MM.1S (cell line): Measurements from ENCODE around the gene HYCC2.

ENCODE experiments used
- DNase-seq: peaks from one replicate; pipeline ENCODE4 v3.0.0-alpha.2; 2015
- H2AFZ ChIP-seq: fragments of 300-600 bp; sonication (generic); 2 replicates; pipeline ENCODE4 v1.6.0; 2016; ENCODE audit warnings: antibody characterized with exemption, low read length
- H3F3A ChIP-seq: fragments of 300-600 bp; sonication (generic); 2 replicates; pipeline ENCODE4 v1.6.1; 2016; ENCODE audit warnings: mild to moderate bottlenecking, antibody characterized with exemption, low read length, moderate library complexity, mixed read lengths; ENCODE audit not compliant: insufficient read depth
- H3K27ac ChIP-seq: fragments of 300-600 bp; sonication (generic); 2 replicates; pipeline ENCODE4 v1.5.1; 2016; ENCODE audit warnings: mild to moderate bottlenecking, low read length
- H3K27me3 ChIP-seq: fragments of 300-600 bp; sonication (generic); replicated peaks from 2 replicates; pipeline ENCODE4 v1.6.0; 2016; ENCODE audit warnings: low read length; ENCODE audit not compliant: insufficient read depth
- H3K36me3 ChIP-seq: fragments of 300-600 bp; sonication (generic); replicated peaks from 2 replicates; pipeline ENCODE4 v1.6.1; 2016; ENCODE audit warnings: mild to moderate bottlenecking, low read length, mixed read lengths; ENCODE audit not compliant: insufficient read depth
- H3K4me1 ChIP-seq: fragments of 300-600 bp; sonication (generic); 2 replicates; pipeline ENCODE4 v1.6.1; 2016; ENCODE audit warnings: low read length, mixed read lengths
- H3K4me2 ChIP-seq: fragments of 300-600 bp; sonication (generic); 2 replicates; pipeline ENCODE4 v1.6.0; 2016; ENCODE audit warnings: low read depth, low read length
- H3K4me3 ChIP-seq: fragments of 300-600 bp; sonication (generic); 2 replicates; pipeline ENCODE4 v1.5.1; 2016; ENCODE audit warnings: low read length, mixed read lengths
- H3K79me2 ChIP-seq: fragments of 300-600 bp; sonication (generic); 2 replicates; pipeline ENCODE4 v1.6.1; 2016; ENCODE audit warnings: mixed run types, low read length, mixed read lengths
- H3K9ac ChIP-seq: fragments of 300-600 bp; sonication (generic); 2 replicates; pipeline ENCODE4 v1.6.1; 2016; ENCODE audit warnings: low read length, mixed read lengths
- H3K9me2 ChIP-seq: fragments of 300-600 bp; sonication (generic); replicated peaks from 2 replicates; pipeline ENCODE4 v1.6.1; 2016; ENCODE audit warnings: mild to moderate bottlenecking, low read length, mixed read lengths; ENCODE audit not compliant: insufficient read depth
- H3K9me3 ChIP-seq: fragments of 300-600 bp; sonication (generic); replicated peaks from 2 replicates; pipeline ENCODE4 v1.6.1; 2016; ENCODE audit warnings: mild to moderate bottlenecking, low read length, mixed read lengths; ENCODE audit not compliant: insufficient read depth
- H4K20me1 ChIP-seq: fragments of 300-600 bp; sonication (generic); 2 replicates; pipeline ENCODE4 v1.6.1; 2016; ENCODE audit warnings: mild to moderate bottlenecking, low read length, moderate library complexity, mixed read lengths; ENCODE audit not compliant: insufficient read depth
- EZH2 ChIP-seq: fragments of 300-600 bp; sonication (generic); optimal IDR thresholded peaks from 2 replicates; pipeline ENCODE3; 2017; ENCODE audit warnings: low read depth, mild to moderate bottlenecking, antibody characterized with exemption, low read length, mixed read lengths
- EZH2phosphoT487 ChIP-seq: fragments of 300-600 bp; sonication (generic); IDR thresholded peaks from 2 replicates; pipeline ENCODE4 v1.6.1; 2018; ENCODE audit warnings: antibody characterized with exemption, low read length
- TF ChIP-seq, protein P1 (sequence below): fragments of 300-600 bp; sonication (generic); IDR thresholded peaks from 2 replicates; pipeline ENCODE4 v1.5.1; 2016; ENCODE audit warnings: antibody characterized with exemption, low read length, mixed read lengths

The HYCC2 gene

DNA sequence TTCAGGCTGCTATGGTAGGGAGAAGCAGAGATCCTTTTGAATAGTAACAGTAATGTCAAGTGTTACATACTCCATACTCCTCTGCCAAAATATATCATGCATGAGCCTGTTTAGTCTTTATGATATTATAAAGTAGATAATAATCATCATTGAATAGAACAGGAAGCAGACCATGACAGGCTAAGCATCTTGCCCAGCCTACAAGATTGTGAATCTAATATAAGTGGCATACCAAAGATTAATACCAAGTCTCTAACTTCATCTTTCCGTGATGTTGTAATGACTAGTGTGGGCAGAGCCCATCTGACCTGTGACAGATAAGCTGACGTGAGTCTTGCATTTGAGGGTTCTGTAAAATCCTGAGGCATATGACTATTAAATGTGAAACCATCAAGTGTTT, 13.4 kb upstream of the HYCC2 start:
- Histone ChIP-seq H3K9ac (no peak overlapping the region), H3K4me1 (no peaks in the 10 kb centered on the region), H3K4me3 (no peak overlapping the region), H3K9me3 (no peaks in the 10 kb centered on the region), H3K9me2 (no peaks in the 10 kb centered on the region), H3K4me2 (no peak overlapping the region), H2AFZ (no peak overlapping the region), H3K27me3 (no peaks in the 10 kb centered on the region), H3K27ac (no peak overlapping the region), H3K79me2 (peaks cover 31% of the 10 kb centered on the region), H3F3A (no peaks in the 10 kb centered on the region), H3K36me3 (no peaks in the 10 kb centered on the region; the same call in 1 of the 2 replicates), H4K20me1 (no peaks in the 10 kb centered on the region)
- TF ChIP-seq EZH2phosphoT487 (no peak), EZH2 (no peak)
- TF ChIP-seq, protein P1, sequence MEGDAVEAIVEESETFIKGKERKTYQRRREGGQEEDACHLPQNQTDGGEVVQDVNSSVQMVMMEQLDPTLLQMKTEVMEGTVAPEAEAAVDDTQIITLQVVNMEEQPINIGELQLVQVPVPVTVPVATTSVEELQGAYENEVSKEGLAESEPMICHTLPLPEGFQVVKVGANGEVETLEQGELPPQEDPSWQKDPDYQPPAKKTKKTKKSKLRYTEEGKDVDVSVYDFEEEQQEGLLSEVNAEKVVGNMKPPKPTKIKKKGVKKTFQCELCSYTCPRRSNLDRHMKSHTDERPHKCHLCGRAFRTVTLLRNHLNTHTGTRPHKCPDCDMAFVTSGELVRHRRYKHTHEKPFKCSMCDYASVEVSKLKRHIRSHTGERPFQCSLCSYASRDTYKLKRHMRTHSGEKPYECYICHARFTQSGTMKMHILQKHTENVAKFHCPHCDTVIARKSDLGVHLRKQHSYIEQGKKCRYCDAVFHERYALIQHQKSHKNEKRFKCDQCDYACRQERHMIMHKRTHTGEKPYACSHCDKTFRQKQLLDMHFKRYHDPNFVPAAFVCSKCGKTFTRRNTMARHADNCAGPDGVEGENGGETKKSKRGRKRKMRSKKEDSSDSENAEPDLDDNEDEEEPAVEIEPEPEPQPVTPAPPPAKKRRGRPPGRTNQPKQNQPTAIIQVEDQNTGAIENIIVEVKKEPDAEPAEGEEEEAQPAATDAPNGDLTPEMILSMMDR: no peak
- DNase-seq: no peak

DNA sequence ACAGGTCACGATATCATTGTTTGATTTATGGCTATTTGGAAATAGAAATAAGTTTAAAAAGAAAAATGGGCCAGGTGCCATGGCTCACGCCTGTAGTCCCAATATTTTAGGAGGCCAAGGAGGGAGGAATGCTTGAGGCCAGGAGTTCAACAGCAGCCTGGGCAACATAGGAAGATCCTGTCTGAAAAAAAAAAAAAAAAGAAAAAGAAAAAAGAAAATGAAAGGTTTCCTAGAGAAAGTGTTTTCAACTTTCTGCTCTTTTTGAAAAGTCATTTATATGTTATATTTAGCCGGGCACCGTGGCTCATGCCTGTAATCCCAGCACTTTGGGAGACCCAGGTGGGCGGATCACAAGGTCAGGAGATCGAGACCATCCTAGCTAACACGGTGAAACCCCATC, 3.5 kb upstream of the HYCC2 start:
- Histone ChIP-seq H3K4me2 (no peak overlapping the region), H3K27ac (no peak overlapping the region), H2AFZ (no peak overlapping the region), H3K4me3 (no peak overlapping the region), H3K9me3 (no peaks in the 10 kb centered on the region), H3K36me3 (no peaks in the 10 kb centered on the region; the same call in 1 of the 2 replicates), H3K9me2 (no peaks in the 10 kb centered on the region), H3K27me3 (no peaks in the 10 kb centered on the region), H3K9ac (no peak overlapping the region), H3K79me2 (peaks cover 78% of the 10 kb centered on the region), H3F3A (peaks cover 6% of the 10 kb centered on the region; the same call in 1 of the 2 replicates), H4K20me1 (no peaks in the 10 kb centered on the region), H3K4me1 (peaks cover 10% of the 10 kb centered on the region)
- TF ChIP-seq, protein P1: no peak
- TF ChIP-seq EZH2: no peak
- no peak for TF ChIP-seq EZH2phosphoT487
- DNase-seq: no peak

DNA sequence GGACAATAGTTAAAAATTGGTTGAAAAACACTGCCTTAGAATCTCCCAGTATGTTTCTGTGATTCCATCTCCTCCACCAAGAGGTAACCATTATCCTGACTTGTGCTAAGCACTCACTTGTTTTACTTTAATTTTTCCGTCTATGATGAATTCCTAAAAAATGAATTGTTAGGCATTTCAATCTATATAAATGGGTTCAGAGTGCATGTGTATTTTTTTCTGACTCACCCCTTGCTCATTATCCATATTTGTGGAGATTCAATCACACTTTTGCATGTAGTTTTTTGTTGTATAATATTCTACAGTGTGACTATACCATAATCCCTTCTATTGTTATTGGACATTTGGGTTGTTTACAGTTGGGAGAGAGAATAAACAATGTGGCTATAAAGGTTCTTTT, 1.6 kb upstream of the HYCC2 start:
- no peaks in the 10 kb centered on the region for H3K27me3 ChIP-seq

More for the DNA sequence above, 1.6 kb upstream of the HYCC2 start:
- Histone ChIP-seq H3K9ac (no peak overlapping the region), H3K4me1 (peaks cover 14% of the 10 kb centered on the region), H3K4me3 (no peak overlapping the region), H3K27ac (no peak overlapping the region), H3K9me2 (no peaks in the 10 kb centered on the region), H3F3A (peaks cover 6% of the 10 kb centered on the region; the same call in 1 of the 2 replicates), H3K79me2 (peaks cover 88% of the 10 kb centered on the region), H3K36me3 (no peaks in the 10 kb centered on the region), H3K9me3 (no peaks in the 10 kb centered on the region), H3K4me2 (peak overlapping the region; percentile 89; the same call in 1 of the 2 replicates), H2AFZ (no peak overlapping the region), H4K20me1 (0 out of 2 replicates have a peak, but pooled peaks cover 3% of the 10 kb centered on the region)
- TF ChIP-seq EZH2 (no peak), EZH2phosphoT487 (no peak)
- TF ChIP-seq, protein P1: no peak
- DNase-seq: no peak
